ENCODE measurements around the gene MLXIPL. TPM values are rescaled to one million over a fixed set of nuclear protein-coding genes. Genes with fewer than 3 reads are reported as not detected.
A peak's percentile ranks its signal among the peaks of the same experiment; 100 is the strongest.

The MLXIPL gene
- total RNA-seq, 1 donor from 2014 or later = 0.90 TPM

DNA sequence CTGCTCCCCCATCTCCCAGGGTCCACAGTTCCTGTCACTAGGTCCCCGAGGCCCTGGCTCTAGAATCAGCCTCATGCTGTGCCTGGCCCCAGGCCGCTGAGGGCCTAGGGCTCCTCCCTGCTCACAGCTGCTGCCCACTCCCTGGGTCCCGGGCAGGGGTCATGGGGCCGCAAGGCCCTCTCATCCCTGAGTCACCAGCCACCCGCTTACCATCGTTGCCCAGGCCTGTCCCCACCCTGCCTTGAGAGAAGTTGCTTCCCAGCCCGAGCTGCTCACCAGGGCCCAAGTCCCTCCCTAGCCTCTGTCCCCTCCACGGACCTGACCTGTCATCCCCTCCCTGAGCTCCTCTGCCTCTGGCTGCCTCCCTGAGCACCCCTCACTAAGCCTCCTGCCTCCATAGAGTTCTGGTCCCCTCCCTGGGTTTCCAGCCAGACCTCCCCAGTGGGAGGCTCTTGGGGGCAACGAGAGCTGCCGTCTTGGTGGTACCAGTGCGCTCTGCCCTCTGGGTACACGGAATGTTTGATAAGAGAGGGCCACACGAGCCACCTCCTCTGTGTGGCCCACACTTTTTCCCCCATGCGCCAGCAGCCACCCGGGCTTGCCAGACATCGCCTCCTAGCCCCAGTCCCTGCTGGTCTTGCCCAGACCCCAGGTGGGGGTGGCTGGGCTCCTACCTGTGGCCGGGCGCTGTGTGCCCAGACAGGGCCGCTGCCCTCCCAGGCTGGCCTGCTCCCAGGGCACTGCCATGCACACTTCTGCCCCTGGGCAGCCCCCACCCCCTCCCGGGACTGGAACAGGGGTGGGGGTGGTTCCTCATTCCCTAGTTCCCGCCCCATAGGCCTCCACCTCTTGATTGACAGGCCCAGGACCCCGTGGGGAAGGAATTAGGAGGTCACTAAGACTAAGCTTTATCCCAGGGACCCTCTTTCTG lies 21.3 kb downstream of the MLXIPL start:
- no peak overlapping the region for H3K9ac ChIP-seq
- Mint-ChIP-seq H3K9me3 (no peaks in the 10 kb centered on the region), H3K27ac (no peak overlapping the region), H3K4me3 (no peak overlapping the region), H3K27me3 (ENCODE audit: insufficient read depth, low read depth) (peaks cover 6% of the 10 kb centered on the region), H3K4me1 (peaks cover 5% of the 10 kb centered on the region), H3K36me3 (no peaks in the 10 kb centered on the region)
- TF ChIP-seq, protein P1, sequence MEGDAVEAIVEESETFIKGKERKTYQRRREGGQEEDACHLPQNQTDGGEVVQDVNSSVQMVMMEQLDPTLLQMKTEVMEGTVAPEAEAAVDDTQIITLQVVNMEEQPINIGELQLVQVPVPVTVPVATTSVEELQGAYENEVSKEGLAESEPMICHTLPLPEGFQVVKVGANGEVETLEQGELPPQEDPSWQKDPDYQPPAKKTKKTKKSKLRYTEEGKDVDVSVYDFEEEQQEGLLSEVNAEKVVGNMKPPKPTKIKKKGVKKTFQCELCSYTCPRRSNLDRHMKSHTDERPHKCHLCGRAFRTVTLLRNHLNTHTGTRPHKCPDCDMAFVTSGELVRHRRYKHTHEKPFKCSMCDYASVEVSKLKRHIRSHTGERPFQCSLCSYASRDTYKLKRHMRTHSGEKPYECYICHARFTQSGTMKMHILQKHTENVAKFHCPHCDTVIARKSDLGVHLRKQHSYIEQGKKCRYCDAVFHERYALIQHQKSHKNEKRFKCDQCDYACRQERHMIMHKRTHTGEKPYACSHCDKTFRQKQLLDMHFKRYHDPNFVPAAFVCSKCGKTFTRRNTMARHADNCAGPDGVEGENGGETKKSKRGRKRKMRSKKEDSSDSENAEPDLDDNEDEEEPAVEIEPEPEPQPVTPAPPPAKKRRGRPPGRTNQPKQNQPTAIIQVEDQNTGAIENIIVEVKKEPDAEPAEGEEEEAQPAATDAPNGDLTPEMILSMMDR (IDR thresholded peaks at IDR 0.05) = no peak
- TF ChIP-seq EZH2 (IDR thresholded peaks at IDR 0.05) (no peak), EZH2phosphoT487 (IDR thresholded peaks at IDR 0.05) (no peak)
- H3K36me3 ChIP-seq = no peaks in the 10 kb centered on the region
- no peak overlapping the region for H3K4me3 ChIP-seq
- H3F3A ChIP-seq (ENCODE audit: low read depth) = no peaks in the 10 kb centered on the region
- H3K9me3 ChIP-seq (ENCODE audit: low read depth) = no peaks in the 10 kb centered on the region
- no peaks in the 10 kb centered on the region for H4K20me1 ChIP-seq (ENCODE audit: low read depth)
- peak overlapping the region; percentile 34 for H2AFZ ChIP-seq (replicated peaks)
- peak; percentile 50 for DNase-seq (ENCODE audit: low spot score)
- H3K79me2 ChIP-seq (ENCODE audit: low read depth) = no peaks in the 10 kb centered on the region
- no peak overlapping the region for H3K4me2 ChIP-seq
- H3K27ac ChIP-seq = no peak overlapping the region
- H3K27me3 ChIP-seq = no peaks in the 10 kb centered on the region
- H3K4me1 ChIP-seq = peaks cover 6% of the 10 kb centered on the region

DNA sequence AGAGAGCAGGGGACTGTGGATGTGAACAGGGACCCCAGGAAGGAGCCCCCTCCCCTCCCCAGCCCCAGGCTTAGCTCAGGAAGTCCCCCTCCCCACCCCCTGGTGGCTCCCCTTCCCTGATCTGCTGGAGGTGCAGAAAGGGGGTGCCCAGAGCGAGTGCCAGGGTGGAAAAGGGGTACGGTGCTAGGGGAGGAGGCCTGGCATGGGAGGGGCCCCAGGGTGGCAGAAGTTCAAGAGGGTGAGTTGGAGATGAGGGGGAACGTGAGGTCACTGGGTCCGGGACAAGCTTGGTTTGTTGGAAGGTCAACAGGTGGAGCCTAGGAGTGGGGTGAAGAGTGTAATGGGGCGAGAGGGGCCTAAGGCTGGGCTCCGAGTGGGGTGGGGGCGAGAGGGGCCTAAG lies 24.4 kb downstream of the MLXIPL start:
- DNase-seq (ENCODE audit: low spot score) = no peak
- Histone ChIP-seq H3K4me1 (peaks cover 17% of the 10 kb centered on the region), H3K4me2 (no peak overlapping the region), H3K27ac (no peak overlapping the region), H4K20me1 (ENCODE audit: low read depth) (no peaks in the 10 kb centered on the region), H3K9me3 (ENCODE audit: low read depth) (no peaks in the 10 kb centered on the region), H3K79me2 (ENCODE audit: low read depth) (no peaks in the 10 kb centered on the region), H3F3A (ENCODE audit: low read depth) (no peaks in the 10 kb centered on the region), H3K9ac (no peak overlapping the region), H3K27me3 (no peaks in the 10 kb centered on the region), H2AFZ (replicated peaks) (no peak overlapping the region), H3K36me3 (no peaks in the 10 kb centered on the region), H3K4me3 (no peak overlapping the region)
- TF ChIP-seq EZH2phosphoT487 (IDR thresholded peaks at IDR 0.05) = no peak
- TF ChIP-seq EZH2 (IDR thresholded peaks at IDR 0.05) = no peak
- TF ChIP-seq, protein P1 (IDR thresholded peaks at IDR 0.05) = no peak
- Mint-ChIP-seq H3K4me1 (no peaks in the 10 kb centered on the region), H3K9me3 (no peaks in the 10 kb centered on the region), H3K36me3 (no peaks in the 10 kb centered on the region), H3K27me3 (ENCODE audit: insufficient read depth, low read depth) (peaks cover 14% of the 10 kb centered on the region), H3K27ac (no peak overlapping the region), H3K4me3 (no peak overlapping the region)

GRCh38 chr7:73599151-73599882 lies 25.0 kb downstream of the MLXIPL start:
- no peaks in the 10 kb centered on the region for H4K20me1 ChIP-seq (ENCODE audit: low read depth)
- H3K36me3 ChIP-seq = no peaks in the 10 kb centered on the region
- no peak overlapping the region for H3K9ac ChIP-seq
- Mint-ChIP-seq H3K36me3 (no peaks in the 10 kb centered on the region), H3K9me3 (no peaks in the 10 kb centered on the region), H3K27me3 (ENCODE audit: insufficient read depth, low read depth) (peaks cover 14% of the 10 kb centered on the region), H3K4me3 (no peak overlapping the region), H3K4me1 (no peaks in the 10 kb centered on the region), H3K27ac (no peak overlapping the region)
- no peaks in the 10 kb centered on the region for H3F3A ChIP-seq (ENCODE audit: low read depth)
- H3K27me3 ChIP-seq = no peaks in the 10 kb centered on the region
- H3K4me3 ChIP-seq = no peak overlapping the region
- no peaks in the 10 kb centered on the region for H3K9me3 ChIP-seq (ENCODE audit: low read depth)
- no peak overlapping the region for H2AFZ ChIP-seq (replicated peaks)
- H3K4me1 ChIP-seq = peaks cover 17% of the 10 kb centered on the region
- DNase-seq (ENCODE audit: low spot score) = no peak
- TF ChIP-seq, protein P1 (IDR thresholded peaks at IDR 0.05) = no peak
- no peak for TF ChIP-seq EZH2phosphoT487 (IDR thresholded peaks at IDR 0.05)
- TF ChIP-seq EZH2 (IDR thresholded peaks at IDR 0.05) = no peak
- H3K4me2 ChIP-seq = no peak overlapping the region
- no peaks in the 10 kb centered on the region for H3K79me2 ChIP-seq (ENCODE audit: low read depth)
- H3K27ac ChIP-seq = no peak overlapping the region

Measured in neural progenitor cell (in vitro differentiated cells).